ENCODE measurements around the gene AQP12B. TPM values are rescaled to one million over a fixed set of nuclear protein-coding genes. Genes with fewer than 3 reads are reported as not detected.

Gene AQP12B
- total RNA-seq, 1 experiment from 2014 or later, result not detected

DNA sequence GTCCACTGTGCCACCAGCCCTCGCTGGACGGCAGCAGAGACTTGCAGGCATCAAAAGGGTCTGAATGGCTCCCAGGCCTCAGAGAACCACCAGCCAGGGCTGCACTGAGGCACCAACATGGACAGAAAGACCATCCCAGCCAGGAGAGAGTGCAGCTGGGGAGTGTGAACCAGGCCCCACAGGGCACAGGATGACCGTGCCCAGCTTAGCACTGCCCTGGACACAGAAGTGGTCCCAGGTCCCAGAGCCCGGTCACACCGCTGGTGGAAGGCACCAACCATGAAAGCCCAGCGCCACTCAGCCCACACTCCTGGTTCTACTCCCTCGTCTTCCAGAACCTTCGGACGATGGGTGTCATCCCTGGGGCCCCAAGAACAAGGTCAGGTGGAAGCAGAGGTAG lies 29.4 kb upstream of the AQP12B start:
- Histone ChIP-seq H3T11ph (ENCODE audit: low read length) (no peak overlapping the region), H3K27me3 (ENCODE audit: insufficient read depth, low read length) (no peaks in the 10 kb centered on the region), H3K4me2 (ENCODE audit: insufficient read depth, insufficient read length, low read length) (no peak overlapping the region), H4K91ac (ENCODE audit: insufficient read length, low read depth, low read length) (no peak overlapping the region), H3K9ac (ENCODE audit: extremely low read depth, insufficient read length, low read length) (no peak overlapping the region), H3K79me2 (ENCODE audit: insufficient read depth, low read length) (no peaks in the 10 kb centered on the region), H2AK5ac (ENCODE audit: insufficient read length, low read length) (no peak overlapping the region), H2BK120ac (ENCODE audit: low read depth, low read length, poor library complexity, severe bottlenecking) (no peak overlapping the region), H3K27ac (ENCODE audit: insufficient read length, low read depth, low read length) (no peak overlapping the region), H3K56ac (ENCODE audit: insufficient read length, low read depth, low read length) (no peak overlapping the region), H3K23ac (ENCODE audit: insufficient read length, low read depth, low read length) (no peak overlapping the region), H2BK12ac (ENCODE audit: insufficient read length, low read depth, low read length) (no peak overlapping the region), H4K5ac (ENCODE audit: insufficient read length, low read depth, low read length) (no peak overlapping the region), H3K4me1 (ENCODE audit: insufficient read depth, low read length) (no peaks in the 10 kb centered on the region), H3K79me1 (ENCODE audit: insufficient read depth, low read depth, low read length, poor library complexity, severe bottlenecking) (no peaks in the 10 kb centered on the region), H3K4ac (ENCODE audit: low read depth, low read length) (no peak overlapping the region), H2BK5ac (ENCODE audit: insufficient read length, low read length) (no peak overlapping the region), H2AFZ (ENCODE audit: low read length) (no peak overlapping the region), H4K20me1 (ENCODE audit: control insufficient read depth, insufficient read depth, insufficient read length) (peaks cover 5% of the 10 kb centered on the region), H4K8ac (replicated peaks; ENCODE audit: insufficient read length, low read depth, low read length) (no peak overlapping the region), H2BK15ac (ENCODE audit: low read depth, low read length) (no peak overlapping the region), H3K18ac (ENCODE audit: insufficient read length, low read depth, low read length) (no peak overlapping the region), H3K14ac (ENCODE audit: insufficient read depth, low read length) (no peak overlapping the region), H3K23me2 (ENCODE audit: insufficient read length, low read depth, low read length, poor library complexity, severe bottlenecking) (no peaks in the 10 kb centered on the region), H3K9me3 (ENCODE audit: control insufficient read depth, low read depth, low read length) (no peaks in the 10 kb centered on the region), H2BK20ac (ENCODE audit: low read depth, low read length, poor library complexity, severe bottlenecking) (no peak overlapping the region)
- Mint-ChIP-seq H3K27ac (no peak overlapping the region), H3K4me1 (peaks cover 0 to 9% of the 10 kb centered on the region in 2 experiments; a peak in 3 of 4 replicates), H3K9me3 (no peaks in the 10 kb centered on the region; a peak in 2 of 5 replicates), H3K36me3 (ENCODE audit: insufficient read depth in 1 of 3, low read depth in 3 of 3) (peaks cover 7 to 12% (median 8%) of the 10 kb centered on the region in 3 experiments; a peak in 6 of 7 replicates), H3K27me3 (ENCODE audit: low read depth) (peaks cover 4% of the 10 kb centered on the region), H3K4me3 (no peak overlapping the region)
- no CpG with 5 or more reads among the region's 9 CpGs for WGBS (ENCODE audit: extremely low coverage, insufficient read length, low lambda C conversion rate)
- no peak for TF ChIP-seq CTCF (conservative IDR thresholded peaks at IDR 0.05)
- no peak for DNase-seq
